ENCODE results near the gene AFDN. TPM values are rescaled to one million over a fixed set of nuclear protein-coding genes. Genes with fewer than 3 reads are reported as not detected.

Gene AFDN
- total RNA-seq, 3 donors from 2014 or later (not counting 1 experiment from before 2014, with no cell fraction given) = 6.3 to 9.3 (median 7.9) TPM

DNA sequence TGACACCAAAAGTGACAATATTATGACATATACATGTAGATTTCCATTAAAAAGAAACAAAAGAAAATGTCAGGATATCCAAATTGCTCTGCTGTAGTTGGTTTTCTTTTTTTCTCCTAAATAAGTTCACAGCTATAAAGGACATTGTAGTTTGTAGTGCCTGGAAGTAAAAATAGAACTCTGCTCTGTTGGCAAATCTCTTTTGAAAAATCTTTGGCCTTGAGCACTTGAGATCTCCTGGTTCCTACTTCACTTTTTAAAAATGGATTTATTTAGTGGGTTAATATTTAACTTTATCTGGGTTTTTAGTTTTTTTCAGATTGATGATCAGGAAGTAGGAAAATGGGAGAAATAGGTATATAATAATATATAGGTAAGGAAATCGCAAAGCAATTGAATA is 52.9 kb downstream of the AFDN start:
- Mint-ChIP-seq H3K27ac (no peak overlapping the region), H3K36me3 (no peaks in the 10 kb centered on the region), H3K4me1 (no peaks in the 10 kb centered on the region), H3K9me3 (no peaks in the 10 kb centered on the region), H3K4me3 (no peak overlapping the region), H3K27me3 (ENCODE audit: low read depth in 2 of 2) (peaks cover 12 to 18% of the 10 kb centered on the region in 2 donors)
- no peak for TF ChIP-seq CTCF (IDR thresholded peaks at IDR 0.05)
- intact Hi-C loops (cut with micrococcal nuclease) = no loop called here
- Histone ChIP-seq H3K27me3 (ENCODE audit: control insufficient read depth, insufficient read depth, low read length) (no peaks in the 10 kb centered on the region), H3K4me1 (ENCODE audit: control insufficient read depth, insufficient read depth, low read length) (no peaks in the 10 kb centered on the region), H3K4me3 (ENCODE audit: low read length) (no peak overlapping the region), H3K36me3 (ENCODE audit: control insufficient read depth, insufficient read depth, low read length) (no peaks in the 10 kb centered on the region), H3K9me3 (ENCODE audit: control insufficient read depth, insufficient read depth, low read length) (no peaks in the 10 kb centered on the region), H3K27ac (ENCODE audit: low read length) (no peak overlapping the region)
- no peak for ATAC-seq
- no CpG with 5 or more reads among the region's 1 CpG for WGBS (ENCODE audit: insufficient coverage)
- DNase-seq = no peak

DNA sequence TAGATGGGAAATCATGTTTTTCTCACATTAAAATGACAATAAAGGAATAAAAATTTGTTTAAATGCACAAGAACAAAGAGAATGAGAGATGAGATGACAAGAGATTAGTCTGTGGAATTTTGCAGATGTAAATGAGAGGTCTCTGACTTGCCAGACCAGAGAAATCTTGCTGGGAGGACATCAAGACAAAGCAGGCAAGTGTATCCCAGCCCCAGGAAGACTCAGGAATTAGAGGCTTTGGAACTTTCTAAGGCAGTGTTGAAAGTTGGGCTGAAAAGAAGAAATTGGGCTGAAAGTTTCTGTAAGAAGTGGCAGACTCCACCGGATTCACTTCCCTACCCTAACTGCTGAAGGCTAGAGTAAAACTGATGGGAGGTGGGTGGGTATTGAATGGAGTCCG is 54.6 kb downstream of the AFDN start:
- no peaks in the 10 kb centered on the region for H3K36me3 ChIP-seq (ENCODE audit: control insufficient read depth, insufficient read depth, low read length)
- no peaks in the 10 kb centered on the region for H3K9me3 ChIP-seq (ENCODE audit: control insufficient read depth, insufficient read depth, low read length)
- no peak overlapping the region for H3K4me3 ChIP-seq (ENCODE audit: low read length)
- 72% methylated on average over 1 of the region's 2 CpGs for WGBS (ENCODE audit: insufficient coverage)
- no peak for ATAC-seq
- no peak overlapping the region for H3K4me3 Mint-ChIP-seq
- no peaks in the 10 kb centered on the region for H3K4me1 ChIP-seq (ENCODE audit: control insufficient read depth, insufficient read depth, low read length)
- no peaks in the 10 kb centered on the region for H3K27me3 ChIP-seq (ENCODE audit: control insufficient read depth, insufficient read depth, low read length)
- no peaks in the 10 kb centered on the region for H3K9me3 Mint-ChIP-seq
- DNase-seq = no peak
- intact Hi-C loops (cut with micrococcal nuclease) = no loop called here
- H3K4me1 Mint-ChIP-seq = no peaks in the 10 kb centered on the region
- peaks cover 12 to 18% of the 10 kb centered on the region in 2 donors for H3K27me3 Mint-ChIP-seq (ENCODE audit: low read depth in 2 of 2)
- no peak for TF ChIP-seq CTCF (IDR thresholded peaks at IDR 0.05)
- H3K36me3 Mint-ChIP-seq = no peaks in the 10 kb centered on the region
- no peak overlapping the region for H3K27ac ChIP-seq (ENCODE audit: low read length)
- H3K27ac Mint-ChIP-seq = no peak overlapping the region

DNA sequence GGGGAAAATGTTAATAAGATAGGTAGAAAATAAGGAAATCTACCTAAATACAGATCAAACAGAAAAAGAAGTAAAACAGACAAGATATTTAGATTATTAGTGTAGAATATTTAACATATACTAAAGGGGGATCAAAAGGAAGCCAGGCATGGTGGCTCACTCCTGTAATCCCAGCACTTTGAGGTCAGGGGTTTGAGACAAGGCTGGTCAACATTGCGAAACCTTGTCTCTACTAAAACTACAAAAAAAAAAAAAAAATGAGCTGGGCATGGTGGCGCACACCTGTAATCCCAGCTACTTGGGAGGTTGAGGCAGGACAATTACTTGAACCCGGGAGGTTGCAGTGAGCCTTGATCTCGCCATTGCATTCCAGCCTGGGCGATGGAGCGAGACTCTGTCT is 55.5 kb downstream of the AFDN start:
- no peaks in the 10 kb centered on the region for H3K9me3 Mint-ChIP-seq
- peaks cover 7 to 18% of the 10 kb centered on the region in 2 donors for H3K27me3 Mint-ChIP-seq (ENCODE audit: low read depth in 2 of 2)
- no peaks in the 10 kb centered on the region for H3K4me1 Mint-ChIP-seq
- TF ChIP-seq CTCF (IDR thresholded peaks at IDR 0.05) = no peak
- WGBS (ENCODE audit: insufficient coverage) = 93% methylated on average over 4 of the region's 6 CpGs
- no peak overlapping the region for H3K27ac ChIP-seq (ENCODE audit: low read length)
- H3K27me3 ChIP-seq (ENCODE audit: control insufficient read depth, insufficient read depth, low read length) = no peaks in the 10 kb centered on the region
- no peaks in the 10 kb centered on the region for H3K36me3 Mint-ChIP-seq
- H3K27ac Mint-ChIP-seq = no peak overlapping the region
- no peaks in the 10 kb centered on the region for H3K9me3 ChIP-seq (ENCODE audit: control insufficient read depth, insufficient read depth, low read length)
- H3K4me1 ChIP-seq (ENCODE audit: control insufficient read depth, insufficient read depth, low read length) = no peaks in the 10 kb centered on the region
- H3K4me3 Mint-ChIP-seq = no peak overlapping the region
- ATAC-seq = no peak
- intact Hi-C loops (cut with micrococcal nuclease) = no loop called here
- no peak overlapping the region for H3K4me3 ChIP-seq (ENCODE audit: low read length)
- DNase-seq = no peak
- H3K36me3 ChIP-seq (ENCODE audit: control insufficient read depth, insufficient read depth, low read length) = no peaks in the 10 kb centered on the region

DNA sequence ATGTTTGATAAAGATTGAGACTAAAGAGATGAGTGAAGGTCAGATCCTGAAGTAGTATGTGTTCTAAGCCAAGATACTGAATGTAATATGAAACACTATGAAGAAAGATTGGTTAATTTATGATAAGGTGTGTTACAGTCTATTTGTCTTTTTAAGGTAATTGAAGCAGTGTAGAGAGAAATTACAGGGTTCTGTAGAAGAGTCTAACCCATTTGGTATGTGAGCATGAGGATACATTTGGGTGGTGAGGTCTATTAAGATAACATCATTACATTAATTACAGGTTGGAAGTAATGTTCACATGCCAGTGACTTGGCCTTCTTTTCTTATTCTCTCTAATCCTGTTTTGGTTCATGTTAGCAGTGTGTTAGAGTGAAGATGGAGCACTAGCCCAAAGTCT is 61.4 kb downstream of the AFDN start:
- Histone ChIP-seq H3K27ac (ENCODE audit: low read length) (no peak overlapping the region), H3K4me3 (ENCODE audit: low read length) (no peak overlapping the region), H3K4me1 (ENCODE audit: control insufficient read depth, insufficient read depth, low read length) (no peaks in the 10 kb centered on the region), H3K27me3 (ENCODE audit: control insufficient read depth, insufficient read depth, low read length) (no peaks in the 10 kb centered on the region), H3K9me3 (ENCODE audit: control insufficient read depth, insufficient read depth, low read length) (no peaks in the 10 kb centered on the region), H3K36me3 (ENCODE audit: control insufficient read depth, insufficient read depth, low read length) (no peaks in the 10 kb centered on the region)
- Mint-ChIP-seq H3K9me3 (no peaks in the 10 kb centered on the region), H3K4me3 (no peak overlapping the region), H3K36me3 (no peaks in the 10 kb centered on the region), H3K27me3 (ENCODE audit: low read depth in 2 of 2) (peaks cover 0 to 6% of the 10 kb centered on the region in 2 donors), H3K27ac (no peak overlapping the region), H3K4me1 (no peaks in the 10 kb centered on the region)
- intact Hi-C loops (cut with micrococcal nuclease) = no loop called here
- TF ChIP-seq CTCF (IDR thresholded peaks at IDR 0.05) = no peak
- DNase-seq = no peak
- no peak for ATAC-seq

Measured in natural killer cell (primary cell).